HG03565 (cell line): ENCODE data around the gene MSLN.
A peak's percentile ranks its signal among the peaks of the same experiment; 100 is the strongest.

Experiments
- ATAC-seq: cut with Tn5 transposase; IDR thresholded peaks from one replicate; pipeline ENCODE4 v1.9.1; 2021; ENCODE audit warnings: mild to moderate bottlenecking, moderate library complexity; ENCODE audit not compliant: unreplicated experiment

Gene MSLN

DNA sequence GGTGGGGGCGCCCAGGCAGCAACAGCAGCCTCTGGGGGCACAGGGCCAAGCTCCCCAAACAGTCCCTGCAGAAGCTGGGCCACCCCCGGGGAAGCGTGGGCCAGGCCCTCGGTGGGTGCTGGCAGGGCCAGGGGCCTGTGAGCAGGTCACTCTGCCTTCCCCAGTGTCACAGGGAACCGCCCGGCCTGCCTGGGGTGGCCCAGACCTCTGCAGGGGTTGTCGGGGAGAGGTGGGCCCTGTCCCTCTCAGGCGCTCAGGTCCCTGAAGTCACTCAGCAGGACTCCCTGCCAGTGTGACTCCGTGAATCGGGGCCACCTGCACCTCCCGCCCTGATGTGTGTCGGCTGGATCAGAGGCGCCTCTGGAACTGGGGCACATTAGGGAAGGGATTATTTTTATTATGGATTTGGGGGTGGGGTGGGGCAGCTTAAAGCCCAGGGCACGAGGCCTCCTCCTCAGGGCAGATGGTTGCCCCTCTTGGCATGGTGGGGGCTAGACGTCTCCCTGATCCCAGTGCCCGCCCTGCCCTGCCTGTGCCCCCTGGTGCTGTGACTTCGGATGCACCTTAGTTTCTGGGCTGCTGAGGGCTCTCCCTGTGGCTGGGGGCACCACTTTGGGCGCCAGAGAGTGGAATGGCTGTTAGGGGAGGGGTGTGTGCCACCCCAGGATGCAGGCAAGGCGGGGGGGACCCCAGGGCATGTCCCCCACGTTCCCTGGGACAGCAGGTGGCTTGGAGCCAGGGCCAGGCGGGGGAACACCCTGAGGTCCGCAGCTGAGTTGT lies 41.2 kb downstream of the MSLN start:
- ATAC-seq = no peak

DNA sequence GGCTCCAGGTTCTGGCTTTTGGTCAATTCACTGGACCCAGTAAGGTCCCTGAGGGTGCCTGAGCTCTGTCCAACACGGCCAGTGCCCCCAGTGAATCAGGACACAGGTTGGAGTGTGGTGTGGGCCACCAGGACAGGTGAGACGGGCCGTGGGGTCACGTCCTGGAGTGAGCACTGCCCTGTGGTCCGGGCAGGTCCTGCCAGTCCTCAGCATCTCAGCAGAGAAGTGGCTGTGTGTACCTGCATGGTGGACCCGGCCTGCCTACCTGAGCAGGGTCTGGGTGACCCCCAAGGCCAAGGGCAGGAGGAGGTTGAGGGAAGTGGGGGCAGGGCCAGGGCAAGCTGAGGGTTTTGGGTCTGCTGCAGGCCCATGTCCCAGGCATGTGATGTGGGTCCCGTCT lies 41.9 kb downstream of the MSLN start:
- no peak for ATAC-seq

DNA sequence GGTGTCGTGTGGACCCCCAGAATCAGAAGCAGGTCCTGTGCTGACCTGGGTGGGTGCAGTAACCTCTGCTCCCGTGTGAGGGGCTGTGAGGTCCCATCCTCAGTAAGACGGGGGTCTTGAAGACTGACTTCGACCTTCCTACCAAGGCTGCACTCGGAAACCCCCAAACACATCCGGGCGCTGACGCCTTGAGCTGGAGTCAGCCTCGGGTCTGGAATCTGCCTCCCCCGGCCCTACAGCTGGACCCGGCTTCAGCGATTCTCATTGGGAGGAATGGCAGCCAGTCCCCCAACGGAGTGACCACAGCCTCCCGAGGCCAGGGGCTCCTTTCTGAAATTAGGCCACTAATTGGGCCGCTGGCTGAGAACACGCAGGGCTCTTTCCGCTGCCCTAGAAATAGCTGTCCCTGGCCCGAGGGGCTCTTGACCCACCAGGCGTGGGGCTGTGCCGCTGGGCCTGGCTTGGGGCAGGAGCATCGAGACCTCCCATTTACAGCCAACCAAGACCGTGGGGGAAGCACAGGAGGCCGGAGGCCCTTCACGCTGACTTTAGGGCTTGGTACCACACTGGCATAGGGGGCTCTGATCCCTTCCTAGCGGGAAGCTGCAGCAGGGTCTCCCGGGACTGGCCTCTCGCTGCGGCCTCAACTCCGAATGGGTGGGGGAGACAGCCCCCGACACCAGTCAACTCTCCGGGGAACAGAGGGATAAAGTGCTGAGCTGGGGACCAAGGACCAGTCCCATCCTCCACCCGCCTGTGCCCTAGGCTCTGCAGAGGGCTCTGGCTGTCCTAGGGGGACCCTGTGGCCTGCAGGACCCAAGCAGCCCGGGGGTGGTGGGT lies 42.6 kb downstream of the MSLN start:
- no peak for ATAC-seq

DNA sequence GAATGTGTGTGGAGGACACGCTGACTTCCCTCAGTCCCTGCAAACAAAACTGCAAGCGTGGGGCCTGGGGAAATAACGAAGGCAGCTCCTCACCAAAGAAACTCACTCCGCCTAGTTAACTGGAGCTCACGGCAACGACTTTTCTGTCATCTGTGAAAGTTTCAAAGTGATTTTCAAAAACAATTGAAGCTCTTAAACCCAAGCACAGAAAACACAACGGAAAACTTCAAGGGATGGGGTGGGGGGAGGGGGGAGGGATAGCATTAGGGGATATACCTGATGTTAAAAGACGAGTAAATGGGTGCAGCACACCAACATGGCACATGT lies 43.2 kb downstream of the MSLN start:
- no peak for ATAC-seq

DNA sequence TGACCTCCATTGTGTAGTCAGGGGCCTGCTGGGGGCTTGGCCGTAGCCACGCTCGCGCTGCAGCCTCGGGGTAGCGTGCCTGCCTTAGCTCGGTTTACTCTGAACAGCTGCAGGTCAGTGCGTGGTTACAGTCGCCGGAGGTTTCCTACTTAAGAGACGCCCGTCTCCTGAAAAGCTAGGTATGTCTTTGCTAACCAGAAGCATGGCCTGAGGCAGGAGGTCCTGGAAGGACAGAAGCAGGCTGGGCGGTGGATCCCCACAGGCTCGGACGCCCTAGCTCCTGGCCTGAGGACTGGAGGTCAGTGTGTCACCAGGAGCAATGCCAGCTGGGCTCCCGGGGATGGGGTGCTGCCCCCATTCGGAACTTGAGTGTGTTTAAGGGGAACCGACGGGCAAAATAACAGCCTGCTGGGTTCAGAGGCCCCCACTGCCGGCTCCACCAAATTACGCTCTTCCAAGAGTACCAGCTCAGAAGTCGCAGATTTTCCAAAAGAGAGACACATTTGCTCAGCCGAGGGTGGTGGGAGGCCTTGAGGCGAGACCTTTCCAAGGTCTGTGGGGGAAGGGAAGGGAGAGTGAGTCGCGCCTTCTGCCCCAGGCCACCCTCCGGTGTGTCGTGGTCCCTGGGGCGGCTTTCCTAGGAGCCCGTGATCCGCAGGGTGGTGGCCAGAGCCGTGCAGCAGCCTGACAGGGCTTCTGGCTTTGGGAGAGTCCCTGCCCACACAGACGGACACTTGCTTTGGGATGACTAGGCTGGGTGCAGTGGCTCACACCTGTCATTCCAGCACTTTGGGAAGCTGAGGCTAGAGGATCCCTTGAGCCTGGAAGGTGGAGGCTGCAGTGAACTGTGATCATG lies 43.9 kb downstream of the MSLN start:
- no peak for ATAC-seq

DNA sequence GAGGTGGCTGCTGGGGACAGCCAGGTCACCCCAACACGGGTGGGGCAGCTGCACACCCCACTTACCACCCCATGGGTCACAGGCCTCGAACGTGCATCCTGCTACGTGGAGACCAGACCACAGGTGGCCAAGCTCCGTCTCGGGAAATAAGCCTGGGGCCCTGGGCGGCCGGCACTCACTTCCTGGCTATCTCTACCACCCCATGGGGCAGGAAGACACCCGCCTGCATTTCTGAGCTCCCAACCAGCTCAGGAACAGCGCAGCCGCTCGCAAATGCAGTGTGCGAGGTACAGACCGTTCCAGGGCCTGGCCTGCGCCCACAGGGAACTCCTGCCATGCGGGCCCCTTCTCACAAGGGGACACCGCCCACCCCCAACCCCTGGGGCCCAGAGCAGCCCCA lies 44.9 kb downstream of the MSLN start:
- no peak for ATAC-seq

DNA sequence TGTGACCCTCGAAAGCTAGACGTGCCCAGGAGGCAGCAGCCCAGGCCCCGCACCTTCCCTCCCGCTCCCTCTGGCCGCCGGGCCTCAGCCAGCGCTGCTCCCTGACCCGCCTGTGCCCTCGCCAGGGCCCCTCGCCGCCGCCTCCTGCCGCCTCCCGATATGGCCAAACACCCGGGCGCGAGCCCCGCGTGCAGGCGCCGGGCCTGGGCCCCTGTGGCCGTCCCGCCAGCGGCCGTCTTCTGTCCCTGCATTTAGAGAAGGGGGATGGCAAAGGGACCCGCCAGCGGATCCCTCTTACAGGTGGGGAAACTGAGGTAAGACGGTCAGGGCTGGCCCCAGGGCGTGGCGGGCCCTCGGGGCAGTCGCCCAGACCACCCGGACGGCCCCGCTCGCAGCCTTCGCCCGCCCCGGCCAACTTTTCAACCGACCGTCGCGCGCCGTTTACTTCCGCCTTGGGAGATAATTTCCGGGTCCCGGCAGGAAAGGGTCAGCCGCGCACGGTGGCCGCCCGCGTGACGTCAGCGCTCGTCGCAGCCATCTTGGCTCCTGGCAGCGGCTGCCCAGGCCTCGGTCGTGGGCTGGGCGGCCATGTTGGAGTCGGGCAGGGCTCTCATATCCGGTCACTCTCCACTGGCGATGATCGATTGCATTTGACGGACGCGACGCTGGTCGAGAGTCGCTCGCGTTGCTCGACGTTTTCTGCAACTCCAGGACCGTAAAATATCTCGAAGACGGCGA lies 47.0 kb downstream of the MSLN start:
- peak; percentile 75 for ATAC-seq

DNA sequence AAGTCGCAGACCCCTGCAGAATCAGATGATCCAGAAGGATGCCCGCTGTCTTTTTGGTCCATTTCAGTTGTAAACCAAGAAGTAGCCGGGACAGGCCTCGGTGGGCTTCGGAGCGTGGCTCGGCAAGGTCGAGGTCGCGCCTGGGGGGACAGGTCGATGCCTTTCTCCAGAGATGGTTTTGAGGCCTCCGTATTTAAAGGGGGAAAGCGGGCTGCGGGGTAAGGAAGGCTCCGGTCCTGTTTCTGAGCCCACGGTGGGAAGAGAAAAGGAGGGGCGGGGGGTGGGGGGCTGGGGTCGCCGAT lies 47.5 kb downstream of the MSLN start:
- no peak for ATAC-seq

DNA sequence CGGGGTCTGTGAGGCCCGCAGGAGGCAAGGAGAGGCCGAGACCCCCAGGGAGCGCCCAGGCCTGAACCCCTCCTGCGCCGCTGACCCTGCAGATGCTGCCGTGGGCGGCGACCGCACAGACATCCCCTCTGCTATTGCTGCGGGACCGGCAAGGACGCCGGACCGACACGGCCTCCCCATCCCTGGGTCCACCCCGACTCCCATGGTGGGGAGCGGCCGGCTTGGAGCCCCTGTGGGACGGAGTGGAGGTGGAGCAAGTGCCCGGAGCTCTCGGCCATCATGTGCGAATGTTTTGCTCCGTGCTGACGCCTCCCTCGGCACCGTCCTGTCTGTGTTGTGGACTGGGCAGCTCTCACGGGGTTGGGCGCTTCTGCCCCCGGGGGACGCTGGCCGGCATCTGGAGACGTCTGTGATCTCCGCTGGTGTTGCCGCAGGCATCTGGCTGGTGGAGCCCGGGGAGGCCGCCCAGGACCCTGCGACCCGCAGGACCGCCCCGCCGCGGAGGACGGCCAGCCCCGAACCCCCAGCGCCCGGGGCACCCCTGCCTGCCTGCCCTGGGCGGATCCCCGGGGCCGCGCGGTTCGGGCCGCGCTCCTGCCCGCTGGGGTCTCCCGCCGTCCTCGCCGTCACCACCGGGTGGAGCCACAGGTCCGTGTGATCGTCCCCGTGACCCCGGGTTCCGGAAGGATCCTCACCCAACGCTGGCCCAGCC lies 52.8 kb downstream of the MSLN start:
- ATAC-seq = no peak

DNA sequence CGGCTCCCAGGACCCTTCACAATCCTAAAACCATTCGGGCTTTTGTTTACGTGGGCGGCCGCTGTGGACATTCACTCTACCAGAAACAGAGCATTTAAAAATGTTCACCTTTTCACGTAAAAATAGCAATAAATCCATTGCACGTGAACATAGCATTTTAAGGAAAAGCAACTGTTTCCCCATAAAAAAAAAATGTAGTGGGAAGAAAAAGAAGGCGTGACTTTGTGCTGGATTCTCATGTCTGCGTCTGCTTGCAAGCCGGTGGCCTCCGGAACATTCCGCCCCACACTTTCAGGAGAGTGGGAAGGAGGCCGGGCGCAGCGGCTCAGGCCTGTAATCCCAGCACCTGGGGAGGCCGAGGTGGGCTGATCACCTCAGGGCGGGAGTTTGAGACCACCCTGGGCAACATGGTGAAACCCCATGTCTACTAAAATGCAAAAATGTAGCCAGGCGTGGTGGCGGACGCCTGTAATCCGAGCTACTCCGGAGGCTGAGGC lies 53.4 kb downstream of the MSLN start:
- no peak for ATAC-seq

DNA sequence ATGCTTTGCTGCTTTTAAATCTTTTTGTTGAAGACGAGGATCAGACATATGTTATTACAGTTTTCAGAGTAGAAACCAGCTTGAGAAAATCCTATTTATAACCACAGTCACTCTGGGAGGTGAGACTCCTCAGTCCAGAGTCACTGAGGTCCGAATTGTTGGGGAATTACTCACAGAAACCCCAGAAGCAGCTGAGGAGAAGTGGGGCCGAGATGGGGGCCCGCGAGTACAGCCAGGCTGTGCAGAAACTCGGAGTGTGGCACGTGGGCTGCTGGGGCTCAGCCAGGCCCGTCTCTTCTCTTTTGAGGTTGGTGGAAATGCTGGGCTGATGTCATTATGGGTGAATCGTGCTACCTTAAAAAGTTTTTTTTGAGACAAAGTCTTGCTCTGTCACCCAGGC lies 54.4 kb downstream of the MSLN start:
- no peak for ATAC-seq

DNA sequence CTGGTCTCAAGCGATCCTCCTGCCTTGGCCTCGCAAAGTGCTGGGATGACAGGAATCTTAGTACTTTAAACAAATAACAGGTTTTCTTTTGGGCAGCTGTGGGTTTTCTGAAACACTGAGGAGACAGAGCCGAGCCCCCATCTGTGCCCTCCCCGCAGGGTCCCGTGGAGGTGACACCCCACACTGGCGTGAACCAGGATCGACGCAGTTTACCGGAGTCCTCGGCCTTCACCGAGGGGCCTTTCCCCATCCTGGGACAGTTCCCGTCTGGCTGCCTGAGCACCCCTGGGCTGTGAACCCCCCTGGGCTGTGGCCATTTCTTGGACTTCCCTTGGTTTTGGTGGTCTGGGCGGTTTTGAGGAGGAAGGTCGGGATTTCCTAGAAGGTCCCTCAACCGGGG lies 55.3 kb downstream of the MSLN start:
- ATAC-seq = no peak

DNA sequence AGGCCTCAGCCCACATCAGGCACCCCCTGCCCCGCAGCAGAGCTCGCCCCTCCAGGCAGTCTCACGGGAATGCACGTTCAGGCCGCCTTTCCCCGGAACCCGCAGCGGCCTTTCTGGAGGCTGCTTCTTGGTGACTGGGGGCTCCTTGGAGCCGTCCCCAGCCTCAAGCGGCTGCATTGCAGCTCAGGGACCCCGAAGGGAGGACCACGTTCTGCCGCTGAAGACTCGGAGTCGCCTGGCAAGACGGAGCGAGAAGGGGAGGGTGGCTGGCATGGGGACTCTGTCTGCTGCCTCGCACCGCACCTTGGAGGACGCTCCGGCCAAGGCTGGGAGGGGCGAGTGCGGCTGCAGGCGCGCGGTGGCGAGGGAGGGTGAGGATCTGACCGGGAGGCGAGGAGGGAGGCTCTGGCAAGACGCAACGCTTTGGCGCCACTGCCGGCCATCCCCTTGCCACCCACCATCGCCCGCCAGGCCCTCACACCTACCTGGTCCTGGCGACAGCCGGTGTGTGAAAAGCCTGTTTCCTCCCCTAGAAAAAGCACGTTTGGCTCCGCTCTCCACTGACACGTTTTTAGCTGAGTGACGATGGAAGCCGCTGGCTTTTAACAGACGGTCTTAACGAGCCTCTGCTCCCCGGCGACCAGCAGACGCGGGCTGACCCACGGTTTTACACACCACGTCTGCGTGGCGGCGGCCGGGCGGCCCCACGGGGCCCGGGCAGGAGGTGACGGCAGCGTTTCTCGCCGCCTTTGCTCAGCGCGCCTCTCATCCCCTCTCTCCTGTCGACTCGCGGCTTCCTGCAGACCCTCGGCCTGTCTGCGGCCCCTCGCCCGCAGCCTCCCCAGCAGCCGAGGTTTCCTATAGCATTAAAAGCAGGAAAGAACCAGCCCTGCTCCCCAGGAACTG lies 56.7 kb downstream of the MSLN start:
- no peak for ATAC-seq

DNA sequence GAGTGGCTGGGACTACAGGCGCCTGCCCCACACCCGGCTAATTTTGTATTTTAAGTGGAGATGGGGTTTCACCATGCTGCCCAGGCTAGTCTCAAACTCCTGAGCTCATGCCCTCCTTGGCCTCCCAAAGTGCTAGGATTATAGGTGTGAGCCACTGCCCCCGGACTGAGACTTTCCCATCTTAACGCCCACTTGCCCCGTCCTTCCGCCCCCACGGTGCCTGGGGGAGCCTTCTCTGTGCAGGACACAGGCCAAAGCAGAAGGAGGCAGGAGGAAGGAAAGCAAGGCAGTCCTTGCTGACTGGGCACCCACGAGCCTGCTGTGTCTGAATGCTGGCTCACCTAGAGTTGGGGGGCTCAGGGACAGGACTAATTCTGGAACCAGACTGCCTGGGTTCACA lies 57.6 kb downstream of the MSLN start:
- ATAC-seq = no peak
